22Rv1 (cell line): ENCODE results near the gene PPP1R9B.

Experiments used
- ZFX ChIP-seq: fragments of 450-650 bp; IDR thresholded peaks from 2 replicates; pipeline ENCODE4 v1.6.1; 2017; ENCODE audit warnings: antibody characterized with exemption, borderline replicate concordance
- TF ChIP-seq, protein P1 (sequence below): fragments of 450-650 bp; IDR thresholded peaks from 2 replicates; pipeline ENCODE4 v1.5.1; 2017; ENCODE audit warnings: mild to moderate bottlenecking

DNA sequence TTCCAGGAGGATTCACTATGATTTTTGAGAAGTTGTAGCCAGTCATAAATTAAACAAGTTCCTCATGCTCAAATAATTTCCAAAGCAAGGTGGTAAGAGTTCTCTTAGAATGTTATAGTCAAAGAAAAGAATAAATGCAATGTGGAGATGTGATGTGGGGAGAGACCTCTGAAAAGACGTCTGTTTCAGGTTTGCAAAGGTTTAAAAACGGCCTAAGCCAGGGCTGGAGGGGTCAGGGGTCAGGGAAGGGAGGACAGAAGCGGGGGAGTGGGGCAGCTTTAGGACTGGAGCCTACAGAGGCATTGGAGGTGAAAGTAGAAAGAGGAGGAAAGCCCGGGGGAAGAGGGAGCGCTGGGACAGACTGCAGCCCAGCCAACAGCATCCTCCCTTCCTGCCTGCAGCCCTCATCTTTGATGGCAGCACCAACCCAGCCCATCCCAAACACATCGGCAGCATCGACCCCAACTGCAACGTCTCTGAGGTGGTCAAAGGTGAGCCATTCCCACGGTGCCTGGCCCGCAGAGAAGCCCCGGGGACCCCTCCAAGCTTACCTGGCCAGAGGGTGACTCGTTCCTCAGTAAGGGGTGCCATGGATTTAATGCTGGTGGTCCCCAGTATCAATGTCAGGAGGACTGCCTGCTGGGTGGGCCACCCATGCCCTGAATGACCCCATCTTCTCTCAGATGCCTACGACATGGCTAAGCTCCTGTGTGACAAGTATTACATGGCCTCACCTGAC, 43.9 kb downstream of the PPP1R9B start:
- TF ChIP-seq, protein P1, sequence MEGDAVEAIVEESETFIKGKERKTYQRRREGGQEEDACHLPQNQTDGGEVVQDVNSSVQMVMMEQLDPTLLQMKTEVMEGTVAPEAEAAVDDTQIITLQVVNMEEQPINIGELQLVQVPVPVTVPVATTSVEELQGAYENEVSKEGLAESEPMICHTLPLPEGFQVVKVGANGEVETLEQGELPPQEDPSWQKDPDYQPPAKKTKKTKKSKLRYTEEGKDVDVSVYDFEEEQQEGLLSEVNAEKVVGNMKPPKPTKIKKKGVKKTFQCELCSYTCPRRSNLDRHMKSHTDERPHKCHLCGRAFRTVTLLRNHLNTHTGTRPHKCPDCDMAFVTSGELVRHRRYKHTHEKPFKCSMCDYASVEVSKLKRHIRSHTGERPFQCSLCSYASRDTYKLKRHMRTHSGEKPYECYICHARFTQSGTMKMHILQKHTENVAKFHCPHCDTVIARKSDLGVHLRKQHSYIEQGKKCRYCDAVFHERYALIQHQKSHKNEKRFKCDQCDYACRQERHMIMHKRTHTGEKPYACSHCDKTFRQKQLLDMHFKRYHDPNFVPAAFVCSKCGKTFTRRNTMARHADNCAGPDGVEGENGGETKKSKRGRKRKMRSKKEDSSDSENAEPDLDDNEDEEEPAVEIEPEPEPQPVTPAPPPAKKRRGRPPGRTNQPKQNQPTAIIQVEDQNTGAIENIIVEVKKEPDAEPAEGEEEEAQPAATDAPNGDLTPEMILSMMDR: no peak
- no peak for TF ChIP-seq ZFX
